ENCODE data around the gene PDE2A. TPM values are rescaled to one million over a fixed set of nuclear protein-coding genes. Genes with fewer than 3 reads are reported as not detected.
A peak's percentile ranks its signal among the peaks of the same experiment; 100 is the strongest.

Gene PDE2A
- total RNA-seq, 4 donors from 2014 or later: 40.2 to 69.6 (median 50.4) TPM

DNA sequence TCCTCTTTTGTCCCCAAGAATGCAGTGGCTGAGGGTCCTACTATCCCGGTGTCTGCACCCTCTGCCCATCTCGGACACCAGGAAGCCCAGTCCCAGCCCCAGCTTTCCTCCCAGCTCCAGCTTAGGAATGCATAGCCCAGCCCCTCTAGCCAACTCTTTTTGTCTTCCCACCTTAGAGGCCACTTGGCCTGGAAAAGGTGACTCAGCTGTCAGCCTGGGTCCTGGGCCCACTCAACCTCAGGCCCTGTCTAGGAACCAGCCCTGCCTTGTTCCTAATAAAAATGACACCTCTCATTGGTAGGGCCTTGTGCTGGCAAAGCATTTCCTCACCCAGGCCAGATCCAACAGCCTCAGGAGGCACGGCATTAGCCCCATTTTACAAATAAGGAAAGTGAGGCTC lies 28.2 kb downstream of the PDE2A start:
- peaks cover 11% of the 10 kb centered on the region in 2 donors for H3K4me1 ChIP-seq
- TF ChIP-seq POLR2A (IDR thresholded peaks at IDR 0.05) (no peak), CTCF (IDR thresholded peaks at IDR 0.05) (no peak)
- no peaks in the 10 kb centered on the region for H3K36me3 ChIP-seq
- H3K27ac ChIP-seq: no peak overlapping the region
- no peak for DNase-seq
- H3K27me3 ChIP-seq: no peaks in the 10 kb centered on the region
- no peak overlapping the region for H3K4me3 ChIP-seq (replicated peaks in 1 of 3)
- 90 to 100% methylated on average over 3 of the region's 3 CpGs for WGBS, 2 donors
- intact Hi-C loops (cut with DNase I): loop anchor here (10.0 kb wide), 1 partner anchor 171 kb away; no protein-coding TSS in a partner anchor
- no peaks in the 10 kb centered on the region for H3K9me3 ChIP-seq

- Histone ChIP-seq H3K4me3 (replicated peaks in 1 of 3) (no peak overlapping the region), H3K27me3 (no peaks in the 10 kb centered on the region), H3K4me1 (peaks cover 11% of the 10 kb centered on the region in 2 donors), H3K36me3 (no peaks in the 10 kb centered on the region), H3K27ac (no peak overlapping the region), H3K9me3 (no peaks in the 10 kb centered on the region)
- 84 to 90% methylated on average over 7 of the region's 7 CpGs for WGBS, 2 donors
- intact Hi-C loops (cut with DNase I): loop anchor here (10.0 kb wide), 1 partner anchor 169 kb away; no protein-coding TSS in a partner anchor
- DNase-seq: no peak
- TF ChIP-seq CTCF (IDR thresholded peaks at IDR 0.05): no peak
- no peak for TF ChIP-seq POLR2A (IDR thresholded peaks at IDR 0.05)
Observed at GRCh38 chr11:72643547-72643946, 30.7 kb downstream of the PDE2A start.

DNA sequence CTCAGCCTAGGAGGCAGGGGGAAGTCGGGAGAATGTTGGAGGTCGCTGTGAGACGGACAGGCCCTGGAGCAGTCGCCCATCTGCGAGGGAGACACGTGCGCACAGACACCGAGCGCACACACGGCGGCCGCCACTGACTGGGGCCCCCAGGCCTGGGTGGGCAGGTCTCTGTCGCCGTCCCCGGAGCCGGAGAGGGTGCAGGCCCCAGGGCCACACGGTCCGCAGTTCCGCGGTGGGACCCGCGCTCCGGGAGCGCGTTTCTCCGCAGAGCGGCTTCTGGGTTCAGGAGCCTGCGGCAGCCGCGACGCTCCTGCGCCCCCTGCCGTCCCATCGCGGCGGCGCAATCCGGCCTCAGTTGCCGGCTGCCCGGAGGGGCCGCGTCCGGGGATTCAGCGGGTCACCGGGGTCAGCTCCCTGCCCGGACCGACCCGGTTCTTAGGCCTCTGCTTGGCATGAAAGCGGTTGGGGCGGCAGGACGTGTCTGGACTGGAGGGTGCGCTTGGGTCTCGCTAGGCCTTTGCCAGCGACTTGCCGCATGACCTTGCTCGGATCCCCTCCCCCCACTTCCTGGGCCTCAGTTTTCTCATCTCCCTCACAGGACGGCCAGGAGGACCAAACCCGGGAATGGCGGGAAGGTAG lies 31.2 kb downstream of the PDE2A start:
- peak; percentile 55 to 96 (median 88) for TF ChIP-seq CTCF (IDR thresholded peaks at IDR 0.05)
- TF ChIP-seq POLR2A (IDR thresholded peaks at IDR 0.05): no peak
- H3K27me3 ChIP-seq: no peaks in the 10 kb centered on the region
- peaks cover 11% of the 10 kb centered on the region in 2 donors for H3K4me1 ChIP-seq
- H3K9me3 ChIP-seq: no peaks in the 10 kb centered on the region
- H3K27ac ChIP-seq: no peak overlapping the region
- DNase-seq: peak; percentile 29
- H3K4me3 ChIP-seq (replicated peaks in 1 of 3): peak overlapping the region in 2 of 3 donors; percentile 49 to 50
- 11% methylated on average over 17 of the region's 59 CpGs; no CpG with 5 or more reads in 1 of the 2 donors for WGBS, 2 donors
- intact Hi-C loops (cut with DNase I): loop anchor here (10.0 kb wide), 1 partner anchor 168 kb away; no protein-coding TSS in a partner anchor
- H3K36me3 ChIP-seq: no peaks in the 10 kb centered on the region

GRCh38 chr11:72642043-72642883 lies 32.0 kb downstream of the PDE2A start:
- no peaks in the 10 kb centered on the region for H3K9me3 ChIP-seq
- H3K4me1 ChIP-seq: peaks cover 11% of the 10 kb centered on the region in 2 donors
- H3K27me3 ChIP-seq: no peaks in the 10 kb centered on the region
- peak overlapping the region in 2 of 3 donors; percentile 49 to 50 for H3K4me3 ChIP-seq (replicated peaks in 1 of 3)
- intact Hi-C loops (cut with DNase I): loop anchor here (10.0 kb wide), 1 partner anchor 167 kb away; no protein-coding TSS in a partner anchor
- TF ChIP-seq POLR2A (IDR thresholded peaks at IDR 0.05) (peak in 1 of 2 donors; percentile 48), CTCF (IDR thresholded peaks at IDR 0.05) (no peak)
- DNase-seq: peak; percentile 38 to 42
- peak overlapping the region in 1 of 3 donors; percentile 50 for H3K27ac ChIP-seq
- H3K36me3 ChIP-seq: no peaks in the 10 kb centered on the region
- WGBS, 2 donors: 0 to 4% methylated on average over 13 to 14 of the region's 85 CpGs
